ENCODE measurements around the gene CUZD1.
A peak's percentile ranks its signal among the peaks of the same experiment; 100 is the strongest.

CUZD1 gene

DNA sequence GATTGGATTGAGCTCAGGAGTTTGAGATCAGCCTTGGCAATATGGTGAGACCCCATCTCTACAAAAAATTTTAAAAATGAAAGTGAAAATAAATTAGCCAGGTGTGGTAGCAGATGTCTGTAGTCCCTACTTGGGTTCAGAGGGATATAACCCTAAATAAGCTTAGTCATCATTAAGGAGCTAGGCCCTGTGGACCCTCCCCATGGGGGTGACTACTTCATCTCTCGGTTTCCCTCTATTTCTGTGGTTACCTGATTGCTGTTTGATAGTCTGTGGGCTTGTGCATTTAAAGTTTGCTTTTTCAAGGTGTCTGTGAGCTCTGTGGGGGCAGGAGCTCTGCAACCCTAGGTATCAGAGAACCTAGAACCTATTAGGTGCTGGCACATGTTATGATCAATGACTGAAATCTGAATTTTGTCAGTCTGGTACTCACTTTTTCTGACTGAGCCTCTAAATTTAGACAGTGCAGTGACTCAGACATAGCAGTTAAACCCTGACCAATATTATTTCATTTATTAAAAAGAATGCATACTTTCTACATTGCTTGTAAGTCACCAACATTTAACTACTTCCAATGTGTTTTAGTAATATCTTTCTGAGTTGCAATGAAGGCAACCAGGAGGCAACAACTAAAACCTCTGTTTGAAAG, 8.1 kb upstream of the CUZD1 start:
- no peak for DNase-seq

GRCh38 chr10:122852261-122852660, 6.6 kb upstream of the CUZD1 start:
- DNase-seq = peak; percentile 31

DNA sequence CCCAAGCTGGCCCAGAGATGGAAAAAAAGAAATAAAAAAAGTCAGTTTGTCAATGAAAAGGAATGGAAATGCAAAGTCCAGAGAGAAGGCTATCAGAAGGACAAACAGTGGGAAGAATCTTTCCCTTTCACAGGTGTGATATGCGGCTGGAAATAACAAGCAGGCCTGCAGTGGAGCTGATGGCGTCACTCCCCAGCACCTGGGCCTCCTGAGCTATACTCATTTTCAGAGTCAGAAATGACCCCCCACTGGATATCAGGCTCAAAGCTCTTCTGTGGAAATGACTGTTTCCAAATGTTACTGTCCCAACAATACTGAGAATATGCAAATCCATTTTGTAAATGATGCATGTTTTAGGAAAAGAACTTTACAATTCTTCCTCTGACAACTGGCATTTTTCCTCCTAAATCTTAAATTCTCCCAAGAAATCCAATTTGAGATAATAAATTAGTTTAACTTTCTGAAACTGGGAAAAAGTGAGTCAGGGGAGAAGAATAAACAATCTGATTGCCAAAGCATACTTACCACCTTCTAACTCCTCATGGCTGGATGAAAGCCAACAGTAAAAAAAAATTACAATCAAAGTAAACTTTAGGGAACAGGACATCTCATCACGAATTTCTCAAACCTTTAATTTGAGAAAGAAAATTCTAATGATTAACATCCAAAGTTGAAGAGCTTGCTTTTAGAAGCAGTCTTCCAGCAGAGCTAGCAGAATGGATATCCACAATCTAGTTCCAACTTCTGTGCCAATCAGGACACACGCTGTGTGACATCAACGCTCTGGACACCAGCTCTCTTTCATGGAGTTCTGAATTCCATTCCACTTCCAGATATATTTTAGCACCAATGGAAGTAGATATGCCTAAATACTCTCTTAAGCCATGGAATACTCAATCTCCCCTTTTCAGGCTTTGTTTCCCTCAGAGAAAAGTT, 5.3 kb upstream of the CUZD1 start:
- DNase-seq = no peak

- no peak for DNase-seq
Observed at GRCh38 chr10:122849900-122850605, 4.4 kb upstream of the CUZD1 start.

DNA sequence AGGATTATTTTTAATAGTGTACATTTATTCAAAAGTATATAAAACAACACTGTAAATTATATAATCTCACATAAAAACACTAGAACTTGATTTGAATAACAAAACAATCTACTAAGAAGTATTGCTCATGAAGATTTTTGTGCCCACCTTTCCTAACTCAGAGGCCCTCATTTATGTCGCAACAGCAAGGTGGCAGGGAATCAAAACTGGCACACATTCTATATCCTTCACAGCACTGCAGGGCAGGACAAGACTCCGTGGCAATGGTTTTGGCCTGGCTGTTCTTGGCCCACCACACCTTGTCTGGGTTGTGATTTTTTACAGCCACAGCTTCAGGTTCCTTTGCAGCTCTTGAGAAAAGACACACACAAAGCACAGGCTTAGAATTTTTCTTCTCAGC, 3.4 kb upstream of the CUZD1 start:
- no peak for DNase-seq

GRCh38 chr10:122847782-122848604, 2.3 kb upstream of the CUZD1 start:
- no peak for DNase-seq

- no peak for DNase-seq
Observed at GRCh38 chr10:122844146-122844545, 1.5 kb downstream of the CUZD1 start.

GRCh38 chr10:122841569-122841968, 4.1 kb downstream of the CUZD1 start:
- no peak for DNase-seq

DNA sequence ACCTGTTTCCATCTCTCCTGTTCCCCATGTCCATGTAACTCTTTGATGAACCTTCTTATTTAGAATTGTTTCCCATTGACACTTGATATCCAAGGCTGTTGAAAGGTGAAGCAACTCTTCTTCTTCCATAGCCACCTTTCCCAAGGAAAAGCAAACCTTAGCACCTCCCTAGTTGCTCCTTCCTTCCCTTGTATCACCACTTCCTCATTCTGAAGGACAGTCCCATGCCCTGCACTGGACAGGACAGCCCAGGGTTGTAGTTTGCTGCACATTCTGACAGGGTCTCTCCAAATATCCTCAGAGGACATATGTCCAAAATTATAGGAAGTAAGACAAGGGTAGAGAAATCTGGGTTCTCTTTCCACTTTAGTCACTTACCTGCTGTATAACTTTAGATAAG, 6.2 kb downstream of the CUZD1 start:
- no peak for DNase-seq

- DNase-seq = no peak
Observed at GRCh38 chr10:122838880-122839279, 6.8 kb downstream of the CUZD1 start.

- DNase-seq = no peak
Observed at GRCh38 chr10:122835908-122836307, 9.7 kb downstream of the CUZD1 start.

DNA sequence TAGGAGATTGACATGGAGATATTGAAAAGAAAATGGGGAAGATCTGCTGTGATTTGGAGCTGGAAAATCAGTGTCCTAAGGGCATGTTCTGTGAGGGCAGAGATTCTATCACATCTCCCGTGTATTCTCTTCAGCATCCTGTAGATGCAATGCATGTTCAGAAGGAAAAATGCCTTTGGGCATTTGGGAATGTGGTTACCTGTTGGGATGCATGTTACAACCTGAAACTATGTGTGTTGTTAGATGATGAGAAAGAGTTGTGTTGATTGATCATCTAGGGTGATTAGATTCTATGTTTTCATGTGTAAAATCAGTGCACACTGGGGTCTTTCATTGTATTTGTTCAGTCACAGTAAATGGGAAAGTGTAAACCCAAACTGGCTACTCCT, 14.7 kb downstream of the CUZD1 start:
- no peak for DNase-seq

GRCh38 chr10:122830273-122830964, 15.2 kb downstream of the CUZD1 start:
- no peak for DNase-seq

- no peak for DNase-seq
Observed at GRCh38 chr10:122829454-122829853, 16.2 kb downstream of the CUZD1 start.

DNA sequence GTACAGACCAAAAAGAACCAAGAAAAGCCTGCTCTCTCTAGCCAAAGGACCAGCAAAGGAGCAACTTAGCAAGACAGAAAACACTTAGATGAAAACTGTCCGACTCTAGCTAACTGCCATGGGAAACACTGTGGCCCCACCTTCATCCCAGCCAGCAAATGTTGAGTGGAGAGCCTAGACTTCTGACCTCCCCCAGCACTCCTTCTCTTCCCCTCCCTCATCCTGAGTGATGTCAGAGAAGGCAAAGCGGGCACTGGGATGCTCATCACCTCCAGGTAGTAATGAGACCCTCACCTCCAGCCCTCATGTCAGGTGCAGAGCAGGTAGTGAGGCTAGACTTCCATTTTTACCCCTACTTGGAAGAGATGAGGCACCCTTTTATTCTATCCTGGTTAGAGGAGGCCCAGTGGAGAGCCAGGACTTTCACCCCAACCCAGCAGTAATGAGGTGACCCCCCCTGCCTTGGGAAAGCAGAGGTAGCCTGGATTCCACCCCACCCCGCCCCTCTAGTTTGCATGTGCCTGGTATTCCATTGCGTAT, 16.9 kb downstream of the CUZD1 start:
- no peak for DNase-seq

DNA sequence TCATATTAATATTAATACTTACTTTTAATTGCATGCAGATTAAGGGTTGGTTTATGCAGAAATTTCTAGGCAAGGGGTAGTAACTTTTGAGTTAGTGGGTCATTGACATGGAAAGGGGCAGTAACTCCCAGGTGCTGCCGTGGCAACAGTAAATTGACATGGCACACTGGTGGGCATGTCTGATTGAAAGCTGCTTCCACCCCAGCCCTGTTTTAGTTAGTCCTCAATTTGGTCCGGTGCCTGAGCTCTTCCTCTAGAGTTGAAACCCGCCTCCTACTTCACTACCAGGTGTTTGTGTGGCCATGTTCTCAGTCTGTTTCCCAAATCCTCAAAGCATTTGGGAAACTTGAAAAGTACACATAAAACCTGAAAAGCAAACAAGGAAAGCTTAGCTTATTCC, 18.4 kb downstream of the CUZD1 start:
- DNase-seq = no peak

GRCh38 chr10:122822973-122823690, 22.5 kb downstream of the CUZD1 start:
- no peak for DNase-seq

DNA sequence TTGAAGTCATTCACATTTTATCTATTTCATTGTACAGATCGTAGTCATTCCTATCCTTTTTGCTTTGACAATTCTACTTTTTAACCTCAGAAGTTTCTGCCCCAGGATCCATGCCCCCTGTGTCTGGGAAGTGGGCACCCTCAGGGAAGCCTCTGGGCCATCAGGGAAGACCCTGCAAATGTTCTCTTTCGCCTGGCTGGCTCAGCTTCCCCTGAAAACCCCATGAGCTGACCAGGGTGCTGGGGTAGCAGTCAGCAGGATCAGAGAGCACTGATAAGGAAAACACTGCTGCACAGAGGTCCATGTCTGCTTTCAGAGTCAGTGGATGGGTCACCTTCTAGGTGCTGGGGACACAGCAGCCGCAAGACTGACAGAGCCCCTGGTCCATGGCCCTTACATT, 23.8 kb downstream of the CUZD1 start:
- no peak for DNase-seq

GRCh38 chr10:122815458-122815857, 30.2 kb downstream of the CUZD1 start:
- DNase-seq = no peak

GRCh38 chr10:122814493-122814892, 31.2 kb downstream of the CUZD1 start:
- DNase-seq = no peak

DNA sequence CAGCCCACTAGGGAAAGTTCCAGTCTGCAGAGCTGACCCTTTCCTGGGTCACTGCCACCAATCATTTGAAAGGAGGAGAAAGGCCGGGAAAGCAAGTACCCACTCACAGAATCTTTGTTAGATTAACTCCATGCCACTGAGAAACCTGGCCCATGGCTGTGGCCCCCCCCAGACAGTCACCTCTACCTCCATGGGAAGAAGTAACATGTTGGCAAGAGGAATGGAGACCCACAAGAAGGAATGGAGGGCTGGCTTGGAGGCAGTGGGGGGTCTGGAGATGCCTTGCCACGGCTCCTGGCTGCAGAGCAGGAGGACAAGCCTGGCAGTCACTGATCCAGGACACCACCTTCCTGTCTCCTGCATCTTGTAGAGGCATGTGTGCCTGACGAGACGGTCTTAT, 32.9 kb downstream of the CUZD1 start:
- DNase-seq = no peak

Measured in NCI-H226 (cell line).